22Rv1 (cell line): ENCODE results near the gene TIGD7.

Experiments used
- CTCF ChIP-seq: fragments of 450-650 bp; IDR thresholded peaks from 2 replicates; pipeline ENCODE4 v1.5.1; 2017; ENCODE audit warnings: mild to moderate bottlenecking
- ZFX ChIP-seq: fragments of 450-650 bp; IDR thresholded peaks from 2 replicates; pipeline ENCODE4 v1.6.1; 2017; ENCODE audit warnings: antibody characterized with exemption, borderline replicate concordance

- TF ChIP-seq CTCF: no peak
- TF ChIP-seq ZFX: no peak
Observed at GRCh38 chr16:3252967-3253366, 52.3 kb downstream of the TIGD7 start.
